ENCODE data around the gene DMAC2L. TPM values are rescaled to one million over a fixed set of nuclear protein-coding genes. Genes with fewer than 3 reads are reported as not detected.
"Not testable (repeated sequence)": the region's sequence is repeated elsewhere in the genome, so short reads cannot be mapped to it uniquely, and the experiment has no call there.

DMAC2L gene
- total RNA-seq, 1 experiment from 2014 or later = 8.9 TPM

- H3K4me2 ChIP-seq (ENCODE audit: low read length) = no peak overlapping the region
- H3K9me3 ChIP-seq (ENCODE audit: control insufficient read depth in 1 of 2, insufficient read depth in 1 of 2, low read depth in 1 of 2, low read length in 2 of 2) = no peaks in the 10 kb centered on the region
- H3K36me3 ChIP-seq (ENCODE audit: control insufficient read depth in 1 of 2, insufficient read depth in 2 of 2, low read length in 2 of 2) = no peaks in the 10 kb centered on the region
- no peak overlapping the region for H3K4me3 ChIP-seq (replicated peaks in 1 of 2; ENCODE audit: low read depth in 1 of 2, low read length in 2 of 2)
- H3K27ac ChIP-seq (ENCODE audit: low read depth, low read length) = no peak overlapping the region
- ChIA-PET CTCF (interaction anchor here (0.6 kb wide), 1 partner anchor 15 kb away, joined by 3 read pairs; no protein-coding TSS in a partner anchor), RAD21 (ENCODE audit: low non-redundant PET in 1 of 2, low total read pairs in 2 of 2, uncharacterized antibody in 2 of 2, unreplicated experiment in 2 of 2) (no interaction called here), POLR2A (no interaction called here)
- H3K9ac ChIP-seq (ENCODE audit: low read length) = no peak overlapping the region
- H4K20me1 ChIP-seq (ENCODE audit: insufficient read depth) = no peaks in the 10 kb centered on the region
- H3K9me2 ChIP-seq (ENCODE audit: insufficient read depth) = no peaks in the 10 kb centered on the region
- BruUV-seq (replicated peaks) = no TSS peak
- no peak for DNase-seq (ENCODE audit: low read depth, low spot score)
- TF ChIP-seq FOSL1 (IDR thresholded peaks at IDR 0.05; ENCODE audit: low read depth) (no peak), RAD21 (IDR thresholded peaks at IDR 0.05; ENCODE audit: low read depth) (no peak), CBX3 (IDR thresholded peaks at IDR 0.05; ENCODE audit: low read depth) (no peak)
- H3K27me3 ChIP-seq (ENCODE audit: insufficient read depth, low read length) = no peaks in the 10 kb centered on the region
- no peaks in the 10 kb centered on the region for H3K79me2 ChIP-seq (ENCODE audit: insufficient read depth, low read length)
- no peak for ATAC-seq
- no peak overlapping the region for H2AFZ ChIP-seq (ENCODE audit: low read depth, low read length, poor library complexity, severe bottlenecking)
- peaks cover 8 to 21% of the 10 kb centered on the region in 2 experiments for H3K4me1 ChIP-seq (ENCODE audit: control insufficient read depth in 1 of 2, insufficient read depth in 2 of 2, low read length in 2 of 2)
- intact Hi-C loops (cut with micrococcal nuclease) = no loop called here
These were observed 48.0 kb downstream of the DMAC2L start for GRCh38 chr14:50360093-50360492.

- RAD21 ChIA-PET (ENCODE audit: low non-redundant PET in 1 of 2, low total read pairs in 2 of 2, uncharacterized antibody in 2 of 2, unreplicated experiment in 2 of 2) = no interaction called here
- H3K4me2 ChIP-seq (ENCODE audit: low read length) = no peak overlapping the region
- peaks cover 9 to 29% of the 10 kb centered on the region in 2 experiments for H3K4me1 ChIP-seq (ENCODE audit: control insufficient read depth in 1 of 2, insufficient read depth in 2 of 2, low read length in 2 of 2)
- CTCF ChIA-PET = no interaction called here
- H3K27me3 ChIP-seq (ENCODE audit: insufficient read depth, low read length) = no peaks in the 10 kb centered on the region
- no peaks in the 10 kb centered on the region for H3K9me3 ChIP-seq (ENCODE audit: control insufficient read depth in 1 of 2, insufficient read depth in 1 of 2, low read depth in 1 of 2, low read length in 2 of 2)
- no peak overlapping the region for H2AFZ ChIP-seq (ENCODE audit: low read depth, low read length, poor library complexity, severe bottlenecking)
- POLR2A ChIA-PET = no interaction called here
- no peak for DNase-seq (ENCODE audit: low read depth, low spot score)
- intact Hi-C loops (cut with micrococcal nuclease) = no loop called here
- no peak overlapping the region for H3K27ac ChIP-seq (ENCODE audit: low read depth, low read length)
- H3K9ac ChIP-seq (ENCODE audit: low read length) = no peak overlapping the region
- no peak for ATAC-seq
- no TSS peak for BruUV-seq (replicated peaks)
- H3K9me2 ChIP-seq (ENCODE audit: insufficient read depth) = no peaks in the 10 kb centered on the region
- TF ChIP-seq ZNF274 (IDR thresholded peaks at IDR 0.05; ENCODE audit: low read depth, low read length) (no peak), SRF (IDR thresholded peaks at IDR 0.05; ENCODE audit: low read depth) (no peak), TCF7L2 (IDR thresholded peaks at IDR 0.05; ENCODE audit: borderline replicate concordance, extremely low read depth, insufficient read depth, insufficient read length) (no peak), ELF1 (IDR thresholded peaks at IDR 0.05; ENCODE audit: borderline replicate concordance, low read depth) (no peak), SIN3A (IDR thresholded peaks at IDR 0.05; ENCODE audit: low read depth) (no peak), JUND (IDR thresholded peaks at IDR 0.05) (no peak), EGR1 (IDR thresholded peaks at IDR 0.05; ENCODE audit: low read depth) (no peak), POLR2A (IDR thresholded peaks at IDR 0.05; ENCODE audit: borderline replicate concordance, extremely low read depth, insufficient read depth, insufficient read length) (no peak), ZBTB33 (IDR thresholded peaks at IDR 0.05; ENCODE audit: extremely low read depth, insufficient replicate concordance, low read length) (no peak), EZH2 (IDR thresholded peaks at IDR 0.05) (no peak)
- H3K4me3 ChIP-seq (replicated peaks in 1 of 2; ENCODE audit: low read depth in 1 of 2, low read length in 2 of 2) = no peak overlapping the region
- no peaks in the 10 kb centered on the region for H3K36me3 ChIP-seq (ENCODE audit: control insufficient read depth in 1 of 2, insufficient read depth in 2 of 2, low read length in 2 of 2)
- H4K20me1 ChIP-seq (ENCODE audit: insufficient read depth) = no peaks in the 10 kb centered on the region
- H3K79me2 ChIP-seq (ENCODE audit: insufficient read depth, low read length) = no peaks in the 10 kb centered on the region
These were observed 48.7 kb downstream of the DMAC2L start for GRCh38 chr14:50360851-50361250.

GRCh38 chr14:50361473-50362403 is 49.6 kb downstream of the DMAC2L start:
- H3K27ac ChIP-seq (ENCODE audit: low read depth, low read length); H3K79me2 ChIP-seq (ENCODE audit: insufficient read depth, low read length); intact Hi-C loops (cut with micrococcal nuclease); H3K27me3 ChIP-seq (ENCODE audit: insufficient read depth, low read length); H2AFZ ChIP-seq (ENCODE audit: low read depth, low read length, poor library complexity, severe bottlenecking); POLR2A ChIA-PET; H3K4me3 ChIP-seq (replicated peaks in 1 of 2; ENCODE audit: low read depth in 1 of 2, low read length in 2 of 2); H3K9me2 ChIP-seq (ENCODE audit: insufficient read depth); BruUV-seq (replicated peaks); DNase-seq (ENCODE audit: low read depth, low spot score); CTCF ChIA-PET; H4K20me1 ChIP-seq (ENCODE audit: insufficient read depth); H3K9ac ChIP-seq (ENCODE audit: low read length); H3K9me3 ChIP-seq (ENCODE audit: control insufficient read depth in 1 of 2, insufficient read depth in 1 of 2, low read depth in 1 of 2, low read length in 2 of 2); H3K36me3 ChIP-seq (ENCODE audit: control insufficient read depth in 1 of 2, insufficient read depth in 2 of 2, low read length in 2 of 2); ATAC-seq; RAD21 ChIA-PET (ENCODE audit: low non-redundant PET in 1 of 2, low total read pairs in 2 of 2, uncharacterized antibody in 2 of 2, unreplicated experiment in 2 of 2); H3K4me2 ChIP-seq (ENCODE audit: low read length): not testable (repeated sequence)
- peaks cover 9 to 36% of the 10 kb centered on the region in 2 experiments for H3K4me1 ChIP-seq (ENCODE audit: control insufficient read depth in 1 of 2, insufficient read depth in 2 of 2, low read length in 2 of 2)
